Tibial artery (tissue), 4 donors: ENCODE measurements around the gene THRB.

Source experiments
- DNase-seq, 2 donors: peaks; one replicate each; pipeline ENCODE4 v3.0.0-alpha.2; 2019
- H3K27ac ChIP-seq, 2 donors: fragments of 200-600 bp; sonication (generic) in 1 of 2; 1 replicate in 1 of 2; 2 replicates in 1 of 2; pipeline ENCODE4 v1.5.1; 2018 to 2019; ENCODE audit warnings: mild to moderate bottlenecking in 1 of 2
- H3K27me3 ChIP-seq, 2 donors: fragments of 200-600 bp; sonication (generic) in 1 of 2; one replicate each; pipeline versions ENCODE4 v1.5.1 to v1.6.0; 2016 to 2019
- H3K36me3 ChIP-seq, 3 donors: fragments of 200-600 bp; sonication (generic) in 2 of 3; one replicate each; pipeline ENCODE4 v1.5.1; 2016 to 2019; ENCODE audit warnings: mild to moderate bottlenecking in 2 of 3
- H3K4me1 ChIP-seq, 4 donors: fragments of 200-600 bp; sonication (generic) in 2 of 4; 1 replicate in 3 of 4; 2 replicates in 1 of 4; pipeline ENCODE4 v1.5.1; 2016 to 2019
- H3K4me3 ChIP-seq, 2 donors: fragments of 200-600 bp; sonication (generic) in 1 of 2; 1 replicate in 1 of 2; 2 replicates in 1 of 2; pipeline ENCODE4 v1.5.1; 2018 to 2019; ENCODE audit warnings: mild to moderate bottlenecking in 2 of 2
- H3K9me3 ChIP-seq, 3 donors: fragments of 200-600 bp; sonication (generic) in 1 of 3; one replicate each; pipeline ENCODE4 v1.5.1; 2016 to 2019
- intact Hi-C: fragments of 100-400 bp; cut with DNase I; formaldehyde crosslinking; loops from one replicate; pipeline ENCODE4 v1.15.0; 2023; ENCODE audit warnings: low total_unique reads
- TF ChIP-seq, protein P1 (sequence below), 2 experiments: fragments of 200-600 bp in 1 of 2; fragments of 450-650 bp in 1 of 2; IDR thresholded peaks; one replicate each; pipeline ENCODE4 v1.5.1; 2017 to 2019; ENCODE audit warnings: antibody characterized with exemption in 2 of 2, mild to moderate bottlenecking in 1 of 2, moderate library complexity in 1 of 2

The THRB gene

GRCh38 chr3:24474862-24475261, 19.8 kb downstream of the THRB start:
- no peaks in the 10 kb centered on the region for H3K36me3 ChIP-seq
- TF ChIP-seq, protein P1, sequence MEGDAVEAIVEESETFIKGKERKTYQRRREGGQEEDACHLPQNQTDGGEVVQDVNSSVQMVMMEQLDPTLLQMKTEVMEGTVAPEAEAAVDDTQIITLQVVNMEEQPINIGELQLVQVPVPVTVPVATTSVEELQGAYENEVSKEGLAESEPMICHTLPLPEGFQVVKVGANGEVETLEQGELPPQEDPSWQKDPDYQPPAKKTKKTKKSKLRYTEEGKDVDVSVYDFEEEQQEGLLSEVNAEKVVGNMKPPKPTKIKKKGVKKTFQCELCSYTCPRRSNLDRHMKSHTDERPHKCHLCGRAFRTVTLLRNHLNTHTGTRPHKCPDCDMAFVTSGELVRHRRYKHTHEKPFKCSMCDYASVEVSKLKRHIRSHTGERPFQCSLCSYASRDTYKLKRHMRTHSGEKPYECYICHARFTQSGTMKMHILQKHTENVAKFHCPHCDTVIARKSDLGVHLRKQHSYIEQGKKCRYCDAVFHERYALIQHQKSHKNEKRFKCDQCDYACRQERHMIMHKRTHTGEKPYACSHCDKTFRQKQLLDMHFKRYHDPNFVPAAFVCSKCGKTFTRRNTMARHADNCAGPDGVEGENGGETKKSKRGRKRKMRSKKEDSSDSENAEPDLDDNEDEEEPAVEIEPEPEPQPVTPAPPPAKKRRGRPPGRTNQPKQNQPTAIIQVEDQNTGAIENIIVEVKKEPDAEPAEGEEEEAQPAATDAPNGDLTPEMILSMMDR (IDR thresholded peaks at IDR 0.05), result no peak
- H3K9me3 ChIP-seq, result no peaks in the 10 kb centered on the region
- H3K4me3 ChIP-seq, result no peak overlapping the region
- intact Hi-C loops, result no loop called here
- DNase-seq, result no peak
- no peaks in the 10 kb centered on the region for H3K27me3 ChIP-seq
- peaks cover 0 to 63% (median 25%) of the 10 kb centered on the region in 4 donors for H3K4me1 ChIP-seq
- H3K27ac ChIP-seq, result no peak overlapping the region

GRCh38 chr3:24472358-24472757, 22.3 kb downstream of the THRB start:
- H3K36me3 ChIP-seq, result no peaks in the 10 kb centered on the region
- intact Hi-C loops, result no loop called here
- no peaks in the 10 kb centered on the region for H3K27me3 ChIP-seq
- H3K9me3 ChIP-seq, result peaks cover 0 to 4% (median 0%) of the 10 kb centered on the region in 3 donors
- no peak overlapping the region for H3K27ac ChIP-seq
- peaks cover 0 to 39% (median 18%) of the 10 kb centered on the region in 4 donors for H3K4me1 ChIP-seq
- DNase-seq, result no peak
- TF ChIP-seq, protein P1 (IDR thresholded peaks at IDR 0.05), result no peak
- H3K4me3 ChIP-seq, result no peak overlapping the region

- H3K27me3 ChIP-seq, result no peaks in the 10 kb centered on the region
- H3K4me3 ChIP-seq, result no peak overlapping the region
- no peak for DNase-seq
- intact Hi-C loops, result no loop called here
- H3K4me1 ChIP-seq, result peaks cover 0 to 31% (median 16%) of the 10 kb centered on the region in 4 donors
- H3K36me3 ChIP-seq, result no peaks in the 10 kb centered on the region
- H3K27ac ChIP-seq, result no peak overlapping the region
- H3K9me3 ChIP-seq, result peaks cover 0 to 4% (median 0%) of the 10 kb centered on the region in 3 donors
- TF ChIP-seq, protein P1 (IDR thresholded peaks at IDR 0.05), result no peak
Observed at GRCh38 chr3:24471486-24471885, 23.2 kb downstream of the THRB start.

- peaks cover 0 to 4% (median 0%) of the 10 kb centered on the region in 3 donors for H3K9me3 ChIP-seq
- no peaks in the 10 kb centered on the region for H3K27me3 ChIP-seq
- no peak overlapping the region for H3K27ac ChIP-seq
- no peak overlapping the region for H3K4me3 ChIP-seq
- no peak for DNase-seq
- intact Hi-C loops, result no loop called here
- TF ChIP-seq, protein P1 (IDR thresholded peaks at IDR 0.05), result no peak
- H3K36me3 ChIP-seq, result no peaks in the 10 kb centered on the region
- peaks cover 0 to 20% (median 8%) of the 10 kb centered on the region in 4 donors for H3K4me1 ChIP-seq
Observed at GRCh38 chr3:24470277-24470676, 24.4 kb downstream of the THRB start.

- TF ChIP-seq, protein P1 (IDR thresholded peaks at IDR 0.05), result no peak
- H3K27me3 ChIP-seq, result no peaks in the 10 kb centered on the region
- DNase-seq, result no peak
- H3K4me3 ChIP-seq, result no peak overlapping the region
- no peaks in the 10 kb centered on the region for H3K36me3 ChIP-seq
- no peak overlapping the region for H3K27ac ChIP-seq
- peaks cover 0 to 36% (median 7%) of the 10 kb centered on the region in 4 donors for H3K4me1 ChIP-seq
- H3K9me3 ChIP-seq, result peaks cover 0 to 4% (median 0%) of the 10 kb centered on the region in 3 donors
- intact Hi-C loops, result no loop called here
Observed at GRCh38 chr3:24464389-24464788, 30.3 kb downstream of the THRB start.

DNA sequence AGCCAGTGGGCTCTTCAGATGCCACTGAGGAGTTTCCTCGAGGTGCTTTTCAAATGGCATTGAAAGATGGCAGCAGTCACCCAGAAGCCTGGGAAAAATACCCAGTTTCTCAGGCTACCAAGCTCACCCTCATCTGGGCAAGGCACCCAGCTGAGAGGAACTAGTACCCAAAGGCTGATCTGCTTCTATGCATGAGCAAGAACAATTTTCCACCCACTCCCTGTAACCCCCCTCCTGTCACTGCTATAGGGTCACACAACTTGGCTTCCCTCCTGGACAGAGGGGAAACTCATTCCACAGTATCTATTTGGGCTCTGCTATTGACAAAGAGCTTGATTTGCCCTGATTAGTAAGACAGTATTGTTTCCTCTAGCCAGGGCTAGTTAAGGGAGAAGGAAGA, 31.9 kb downstream of the THRB start:
- intact Hi-C loops, result no loop called here
- Histone ChIP-seq H3K4me3 (no peak overlapping the region), H3K27ac (peak overlapping the region; percentile 11 to 16), H3K9me3 (no peaks in the 10 kb centered on the region), H3K4me1 (peaks cover 0 to 42% (median 7%) of the 10 kb centered on the region in 4 donors), H3K27me3 (no peaks in the 10 kb centered on the region), H3K36me3 (no peaks in the 10 kb centered on the region)
- TF ChIP-seq, protein P1 (IDR thresholded peaks at IDR 0.05), result no peak
- no peak for DNase-seq
